Stimulated activated CD4-positive, alpha-beta T cell treated with anti-CD3 and anti-CD28 coated beads, Interleukin-4, amount 100 ng/mL, for 1 hour (primary cell): ENCODE measurements around the gene POU4F1.

Experiments used
- DNase-seq: peaks from one replicate; pipeline ENCODE4 v3.0.0-alpha.2; 2020

The POU4F1 gene

GRCh38 chr13:78589206-78589605 is 14.1 kb downstream of the POU4F1 start:
- DNase-seq = no peak

GRCh38 chr13:78587395-78587794 is 16.0 kb downstream of the POU4F1 start:
- DNase-seq = no peak

GRCh38 chr13:78586706-78587105 is 16.6 kb downstream of the POU4F1 start:
- DNase-seq = no peak

GRCh38 chr13:78576261-78576660 is 27.1 kb downstream of the POU4F1 start:
- DNase-seq = no peak

GRCh38 chr13:78572459-78572858 is 30.9 kb downstream of the POU4F1 start:
- no peak for DNase-seq

DNA sequence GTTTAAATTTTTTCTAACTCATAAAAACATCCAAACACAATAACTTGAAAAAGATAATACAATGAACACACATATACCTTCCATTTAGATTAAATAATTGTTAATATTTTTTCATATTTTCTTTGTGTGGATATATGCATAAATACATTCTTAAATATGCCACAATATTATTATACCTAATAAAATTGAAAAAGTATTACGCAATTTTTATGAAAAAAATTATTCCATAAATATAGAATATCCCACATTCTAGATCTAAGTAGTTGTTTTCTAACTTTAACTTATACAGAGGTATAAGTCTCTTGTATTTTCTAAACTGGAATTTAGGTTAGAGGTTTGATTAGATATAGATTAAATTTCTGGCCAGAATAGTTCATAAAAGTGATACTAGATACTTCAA is 34.3 kb downstream of the POU4F1 start:
- DNase-seq = no peak

DNA sequence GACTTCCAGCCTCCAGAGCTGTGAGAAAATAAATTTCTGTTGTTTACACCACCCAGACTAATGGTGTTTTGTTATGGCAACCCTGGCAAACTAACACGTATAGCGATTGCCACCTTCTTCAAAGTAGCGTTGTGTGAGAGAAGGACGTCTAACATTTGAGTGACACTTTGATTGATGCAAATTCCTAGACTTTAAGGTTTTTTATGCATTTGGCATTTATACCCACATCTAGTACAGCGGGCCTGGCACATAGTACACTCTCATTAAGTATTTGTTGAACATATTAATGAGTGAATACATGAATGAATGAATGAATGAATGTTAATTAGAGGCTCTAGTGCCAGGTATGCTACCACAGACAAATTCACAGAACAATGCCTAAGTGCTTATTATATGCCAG is 36.7 kb downstream of the POU4F1 start:
- DNase-seq = no peak

- DNase-seq = no peak
These were observed 41.0 kb downstream of the POU4F1 start for GRCh38 chr13:78562237-78562889.
